Measurements from ENCODE around the gene MRPS7. TPM values are rescaled to one million over a fixed set of nuclear protein-coding genes. Genes with fewer than 3 reads are reported as not detected.

The MRPS7 gene
- total and polyA plus RNA-seq, 2 of the 8 experiments (the other 6 are each of a cell fraction or from before 2014, with no cell fraction given): 63.4 to 79.4 TPM

GRCh38 chr17:75285123-75285522 is 23.4 kb downstream of the MRPS7 start:
- H3K4me1 ChIP-seq (replicated peaks in 1 of 4; ENCODE audit: control insufficient read depth in 3 of 4, insufficient read depth in 4 of 4, low read length in 3 of 4): no peaks in the 10 kb centered on the region; a peak in 3 of 7 replicates
- no peak for FAIRE-seq
- H2BK5ac ChIP-seq (ENCODE audit: low read depth, low read length): no peak overlapping the region
- DNase-seq (ENCODE audit: low read depth in 1 of 2, low spot score in 2 of 2): no peak
- H2BK15ac ChIP-seq (ENCODE audit: low read length): no peak overlapping the region
- no peaks in the 10 kb centered on the region; a peak in 2 of 7 replicates for H3K27me3 ChIP-seq (replicated peaks in 1 of 4; ENCODE audit: control insufficient read depth in 3 of 4, extremely low read depth in 1 of 4, insufficient read depth in 3 of 4, low read length in 3 of 4)
- H3K79me1 ChIP-seq (ENCODE audit: low read depth, low read length): no peaks in the 10 kb centered on the region; the same call in none of the 2 replicates
- no peak overlapping the region for H2BK120ac ChIP-seq (replicated peaks; ENCODE audit: low read depth, low read length)
- no peak for TF ChIP-seq E2F6 (IDR thresholded peaks at IDR 0.05)
- TF ChIP-seq ATF2 (IDR thresholded peaks at IDR 0.05; ENCODE audit: low read length): no peak
- TF ChIP-seq RNF2 (IDR thresholded peaks at IDR 0.05; ENCODE audit: borderline replicate concordance, low read depth, low read length, missing control alignments, poor library complexity, severe bottlenecking): no peak
- TF ChIP-seq SUZ12 (IDR thresholded peaks at IDR 0.05; ENCODE audit: low read length): no peak
- TF ChIP-seq TBP (IDR thresholded peaks at IDR 0.05; ENCODE audit: low read depth, low read length): no peak
- TF ChIP-seq CHD2 (IDR thresholded peaks at IDR 0.05; ENCODE audit: low read length): no peak
- TF ChIP-seq TEAD4 (IDR thresholded peaks at IDR 0.05; ENCODE audit: low read depth, low read length): no peak
- no peak for TF ChIP-seq EGR1 (IDR thresholded peaks at IDR 0.05; ENCODE audit: borderline replicate concordance, low read depth, low read length)
- TF ChIP-seq MAFK (IDR thresholded peaks at IDR 0.05; ENCODE audit: low read depth, low read length): no peak
- no peak overlapping the region for H3K56ac ChIP-seq (replicated peaks; ENCODE audit: insufficient read length, low read depth, low read length)
- H3K4me2 ChIP-seq (ENCODE audit: insufficient read depth in 1 of 2, low read depth in 2 of 2, low read length in 2 of 2): no peak overlapping the region
- H3K9ac ChIP-seq (replicated peaks in 1 of 4; ENCODE audit: extremely low read depth in 1 of 4, low read depth in 3 of 4, low read length in 3 of 4): no peak overlapping the region
- ChIA-PET POLR2A (ENCODE audit: partially characterized antibody) (interaction anchor here (1.6 to 2.1 kb wide), 2 partner anchors 10 to 23 kb away, joined by 5 to 8 read pairs; partner anchors contain the start of genes GGA3 and MRPS7), CTCF (ENCODE audit: partially characterized antibody) (interaction anchor here (0.7 to 3.7 kb wide), 14 partner anchors 9 to 171 kb away, joined by 3 to 30 read pairs (median 4); partner anchors contain the start of genes GGA3, MIF4GD and MRPS7)
- peaks cover 0 to 3% of the 10 kb centered on the region in 2 experiments for H4K20me1 ChIP-seq (replicated peaks in 1 of 2; ENCODE audit: control insufficient read depth in 1 of 2, insufficient read depth in 2 of 2, low read length in 2 of 2)
- no peak overlapping the region for H3K14ac ChIP-seq (ENCODE audit: insufficient read length)
- no peak overlapping the region for H4K5ac ChIP-seq (ENCODE audit: insufficient read length, low read depth, low read length)
- peaks cover 5 to 10% (median 9%) of the 10 kb centered on the region in 4 experiments; a peak in 5 of 8 replicates for H3K36me3 ChIP-seq (ENCODE audit: control insufficient read depth in 2 of 4, insufficient read depth in 4 of 4, low read length in 3 of 4)
- H3K79me2 ChIP-seq (ENCODE audit: control insufficient read depth in 1 of 2, insufficient read depth in 2 of 2, low read length in 2 of 2): 0 out of 4 replicates have a peak, but pooled peaks cover 0 to 2% of the 10 kb centered on the region in 2 experiments
- no peak overlapping the region for H2AK5ac ChIP-seq (ENCODE audit: low read depth, low read length)
- no peak overlapping the region for H3K4ac ChIP-seq (replicated peaks; ENCODE audit: insufficient read length, low read depth, low read length)
- H3K23me2 ChIP-seq (ENCODE audit: low read depth, low read length): peaks cover 4% of the 10 kb centered on the region; the same call in 1 of the 2 replicates
- H2BK20ac ChIP-seq (ENCODE audit: low read length): no peak overlapping the region
- H3K9me3 ChIP-seq (ENCODE audit: insufficient read depth in 2 of 2, low read depth in 1 of 2, low read length in 1 of 2): no peaks in the 10 kb centered on the region
- H2AFZ ChIP-seq (ENCODE audit: low read length): no peak overlapping the region
- no peak overlapping the region for H4K8ac ChIP-seq (ENCODE audit: extremely low read depth, insufficient read depth, low read length)
- no peak overlapping the region for H3K27ac ChIP-seq (ENCODE audit: low read depth, low read length)
- no peak overlapping the region for H4K91ac ChIP-seq (replicated peaks; ENCODE audit: insufficient read length, low read length)
- H3K23ac ChIP-seq (ENCODE audit: insufficient read length): no peak overlapping the region
- 79% methylated on average over 6 of the region's 6 CpGs; no CpG with 5 or more reads in 1 of the 2 experiments for WGBS, 2 experiments (ENCODE audit: extremely low coverage in 1 of 2, insufficient coverage in 1 of 2, insufficient read length in 1 of 2, insufficient replicate concordance in 2 of 2, low coverage in 1 of 2, low lambda C conversion rate in 2 of 2, missing lambda C conversion rate in 1 of 2)
- H3K18ac ChIP-seq (ENCODE audit: extremely low read depth, low read length): no peak overlapping the region
- H2BK12ac ChIP-seq (ENCODE audit: low read depth, low read length): no peak overlapping the region
- no peak overlapping the region for H3K4me3 ChIP-seq (ENCODE audit: extremely low read depth in 1 of 4, insufficient read depth in 2 of 4, low read depth in 3 of 4, low read length in 4 of 4)
